ENCODE data around the gene SLITRK1.

SLITRK1 gene

DNA sequence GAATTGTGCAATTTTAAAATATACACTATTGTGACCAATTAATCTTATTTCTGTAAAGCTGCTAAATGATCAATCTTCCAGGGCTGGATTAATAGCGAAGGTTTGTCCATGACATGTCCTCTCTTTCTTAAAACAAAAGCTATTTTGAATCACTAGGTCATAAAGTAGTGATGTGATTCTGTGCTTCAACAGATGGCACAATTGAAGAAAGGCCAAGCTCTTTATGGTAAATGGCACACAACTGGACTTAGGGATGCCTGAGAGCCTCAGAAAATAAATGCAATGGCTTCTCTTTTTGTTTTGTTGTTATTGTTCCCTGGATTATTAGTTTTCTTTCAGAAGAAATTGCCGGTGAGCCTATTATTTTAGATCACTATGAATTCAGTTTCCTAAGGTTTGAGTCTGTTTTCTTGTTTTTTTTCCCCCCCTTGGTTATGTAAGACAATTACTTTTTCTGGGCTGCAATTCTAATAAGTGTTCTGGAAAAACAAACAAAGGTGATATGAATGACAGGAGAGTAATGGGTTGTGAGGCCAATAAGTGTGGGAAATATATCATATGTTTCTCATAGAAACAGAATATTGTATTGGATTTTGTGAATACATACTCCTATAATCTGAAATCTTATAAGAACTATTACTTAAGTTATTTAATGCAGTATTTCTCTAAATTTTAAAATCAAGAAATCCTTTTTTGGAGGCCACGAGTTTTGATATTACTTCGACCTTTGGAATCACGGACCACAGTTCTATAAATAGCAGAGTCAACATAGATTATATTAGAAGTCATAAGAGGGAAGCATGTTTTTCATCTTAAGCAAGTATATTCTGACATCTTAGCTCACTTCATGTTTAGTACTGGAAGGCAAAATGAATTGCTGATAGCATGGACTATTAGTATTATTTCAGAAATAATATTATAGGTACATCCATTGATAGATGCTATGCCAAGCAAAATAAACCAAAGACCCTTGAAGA is 16.8 kb downstream of the SLITRK1 start:
- DNase-seq = no peak

- no peak for DNase-seq
These were observed 28.5 kb downstream of the SLITRK1 start for GRCh38 chr13:83853771-83854170.

- DNase-seq = no peak
These were observed 37.2 kb downstream of the SLITRK1 start for GRCh38 chr13:83845106-83845505.

DNA sequence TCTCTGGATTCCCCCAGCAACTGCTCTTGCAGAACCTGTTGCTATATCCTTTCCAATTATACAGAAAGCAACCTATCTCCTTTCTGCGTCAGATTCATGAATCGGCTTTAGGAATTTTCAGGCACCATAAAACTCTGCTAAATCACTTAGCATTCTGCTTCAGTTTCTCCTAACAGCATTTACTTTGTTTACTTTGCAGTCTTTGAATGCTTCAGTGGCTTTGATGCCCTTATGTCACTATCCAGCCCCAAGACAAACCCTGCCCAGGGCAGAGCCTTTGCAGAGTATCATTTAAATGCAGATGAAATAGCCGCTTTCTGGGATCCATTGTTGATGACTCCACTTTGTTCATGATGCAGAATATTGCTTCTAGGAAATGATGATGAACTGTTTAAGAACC is 43.1 kb downstream of the SLITRK1 start:
- DNase-seq = no peak

- no peak for DNase-seq
These were observed 50.5 kb downstream of the SLITRK1 start for GRCh38 chr13:83831796-83832195.

DNA sequence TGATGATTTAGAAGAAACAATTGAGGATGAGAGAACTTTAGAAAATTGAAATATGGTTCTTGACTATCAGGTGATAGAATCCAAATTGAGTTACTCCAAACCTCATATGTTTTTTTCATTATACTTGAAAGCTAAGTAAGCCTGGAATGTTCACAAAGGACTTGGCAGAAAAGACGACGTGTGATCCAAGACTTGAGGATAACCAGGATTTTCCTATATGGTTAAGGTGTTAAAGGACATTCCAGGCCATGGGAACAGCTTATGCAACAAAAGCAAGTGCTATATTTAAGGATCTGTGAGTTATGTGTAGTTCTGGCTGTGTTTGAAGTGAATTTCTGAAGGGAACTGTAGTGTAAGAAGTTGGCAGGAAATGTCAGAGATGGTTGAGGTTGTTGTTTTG is 52.5 kb downstream of the SLITRK1 start:
- no peak for DNase-seq

DNA sequence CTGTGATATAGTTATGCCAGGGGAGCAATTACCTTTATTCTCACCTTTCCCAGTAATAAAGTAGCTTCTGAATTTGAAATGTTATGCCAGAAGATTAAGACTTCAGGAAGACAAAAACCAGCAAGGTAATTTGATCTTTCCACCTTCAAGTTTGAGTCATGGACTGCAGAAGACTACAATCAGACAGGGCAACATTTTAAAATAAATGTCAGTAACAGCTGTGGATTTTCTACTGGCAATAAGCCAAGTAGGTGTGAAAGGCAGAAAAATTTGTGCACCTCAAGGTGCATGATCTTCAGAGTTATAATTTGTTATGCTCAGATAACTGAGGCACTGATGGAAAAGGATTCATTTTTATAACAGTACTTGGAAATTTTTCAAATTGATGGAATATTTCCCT is 54.9 kb downstream of the SLITRK1 start:
- DNase-seq = no peak

Measured in activated CD8-positive, alpha-beta memory T cell treated with anti-CD3 and anti-CD28 coated beads, Interleukin-2, amount 50 U/mL, for 4 hours (primary cell).